ENCODE results near the gene ZNF587B. TPM values are rescaled to one million over a fixed set of nuclear protein-coding genes. Genes with fewer than 3 reads are reported as not detected.

The ZNF587B gene
- total and polyA plus RNA-seq, 9 of the 15 experiments (the other 6 are each of a cell fraction or from before 2014, with no cell fraction given): 7.4 to 37.5 (median 20.8) TPM

GRCh38 chr19:57807541-57807940 is 22.6 kb upstream of the ZNF587B start:
- POLR2A ChIA-PET: interaction anchor here (0.8 kb wide), 1 partner anchor 12 kb away, joined by 3 read pairs; no protein-coding TSS in a partner anchor
- FAIRE-seq: no peak
- H3K79me2 ChIP-seq (ENCODE audit: control insufficient read depth, insufficient read depth, low read length): peaks cover 4% of the 10 kb centered on the region

More at GRCh38 chr19:57807541-57807940, 22.6 kb upstream of the ZNF587B start:
- Histone ChIP-seq H3K27me3 (ENCODE audit: control insufficient read depth in 2 of 2, insufficient read depth in 2 of 2, low read length in 2 of 2) (no peaks in the 10 kb centered on the region), H3K4me3 (no peak overlapping the region), H2AFZ (ENCODE audit: low read depth, low read length) (no peak overlapping the region), H3K9me3 (replicated peaks; ENCODE audit: control insufficient read depth, insufficient read depth, low read depth, low read length) (no peaks in the 10 kb centered on the region), H3K4me2 (ENCODE audit: insufficient read depth, low read length) (no peak overlapping the region), H3K36me3 (ENCODE audit: control insufficient read depth, insufficient read depth, low read length) (peaks cover 47% of the 10 kb centered on the region), H3K27ac (ENCODE audit: extremely low read depth, low read depth, low read length) (no peak overlapping the region), H4K20me1 (replicated peaks; ENCODE audit: control insufficient read depth, insufficient read depth, low read length) (no peaks in the 10 kb centered on the region), H3K4me1 (replicated peaks in 1 of 2; ENCODE audit: control insufficient read depth in 2 of 2, insufficient read depth in 2 of 2, low read length in 2 of 2) (peaks cover 5 to 8% of the 10 kb centered on the region in 2 experiments; a peak in 4 of 5 replicates), H3K9ac (ENCODE audit: insufficient read depth in 1 of 2, low read depth in 2 of 2, low read length in 2 of 2) (no peak overlapping the region), H3K9me1 (ENCODE audit: control insufficient read depth, insufficient read depth, low read length) (peaks cover 2% of the 10 kb centered on the region)
- WGBS (ENCODE audit: insufficient coverage, low coverage, missing lambda C conversion rate): 100% methylated on average over 2 of the region's 2 CpGs
- TF ChIP-seq ZNF175 (CRISPR knock-in tag; IDR thresholded peaks at IDR 0.05; ENCODE audit: low read depth): no peak
- no peak for TF ChIP-seq SMC3 (conservative IDR thresholded peaks at IDR 0.05; ENCODE audit: insufficient read depth, low read depth, low read length)
- no peak for TF ChIP-seq ZNF586 (CRISPR knock-in tag; conservative IDR thresholded peaks at IDR 0.05)
- TF ChIP-seq ZNF212 (CRISPR knock-in tag; IDR thresholded peaks at IDR 0.05): no peak
- no peak for TF ChIP-seq AFF4 (CRISPR knock-in tag; IDR thresholded peaks at IDR 0.05)
- ATAC-seq (no peak), DNase-seq (ENCODE audit: extremely low read depth in 1 of 4, low spot score in 3 of 4) (no peak)
- CTCF ChIA-PET (ENCODE audit: low intra/inter-chr PET ratio): no interaction called here
- BruUV-seq (replicated peaks): no TSS peak
- in situ Hi-C loops (cut with MboI) (no loop called here), intact Hi-C loops (cut with micrococcal nuclease) (no loop called here)
